HuH-7 (cell line): ENCODE results near the gene KRTAP12-2.
A peak's percentile ranks its signal among the peaks of the same experiment; 100 is the strongest.

ENCODE experiments used
- DNase-seq: peaks from one replicate; pipeline ENCODE4 v3.0.0; 2011; ENCODE audit warnings: low spot score

KRTAP12-2 gene

DNA sequence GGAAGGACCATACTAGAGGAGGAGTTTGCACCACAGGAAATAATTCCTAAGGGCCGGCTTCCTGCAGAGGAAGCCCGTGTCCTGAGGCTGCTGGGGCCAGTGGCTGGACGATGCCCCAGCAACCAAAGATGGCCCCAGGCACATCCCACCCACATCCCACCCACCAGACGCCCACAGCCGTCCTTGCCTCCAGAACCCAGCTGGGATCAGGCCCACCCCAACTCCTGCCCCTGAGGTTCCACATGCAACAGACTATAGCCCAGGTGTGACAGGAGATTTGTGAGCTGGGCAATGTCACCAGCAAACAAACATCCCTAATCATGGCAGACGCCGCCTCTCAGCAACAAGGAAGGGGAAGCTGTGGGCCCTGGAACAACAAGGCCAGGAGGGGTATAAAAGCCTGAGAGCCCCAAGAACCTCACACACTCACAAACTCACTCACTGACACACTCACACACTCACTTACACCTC is 40.0 kb downstream of the KRTAP12-2 start, which contains the start of gene KRTAP10-9:
TSS of gene KRTAP10-9 (plus strand) at position 421 of the 471 bp plus-strand sequence. CDS start 79 bp downstream, outside the sequence.
- DNase-seq, result no peak

DNA sequence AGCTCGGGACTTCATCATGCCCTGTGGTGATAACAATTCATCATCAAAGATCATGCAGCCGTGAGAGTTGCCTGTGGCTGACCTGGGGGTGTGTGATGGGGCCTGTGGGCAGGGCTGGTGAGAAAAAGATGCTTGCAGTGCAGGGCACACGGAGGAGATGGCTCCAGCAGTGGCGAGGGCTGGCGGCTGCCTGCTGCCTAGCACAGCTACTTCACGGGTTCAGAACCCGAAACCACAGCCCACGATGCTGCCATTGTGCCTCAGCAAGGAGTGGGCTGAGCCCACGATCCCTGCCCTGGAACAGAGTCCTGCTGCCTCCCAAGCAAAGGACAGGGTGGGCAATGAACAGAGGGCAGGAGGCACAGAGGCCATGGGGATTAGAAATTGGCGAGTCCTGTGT is 40.5 kb downstream of the KRTAP12-2 start:
- DNase-seq, result no peak

DNA sequence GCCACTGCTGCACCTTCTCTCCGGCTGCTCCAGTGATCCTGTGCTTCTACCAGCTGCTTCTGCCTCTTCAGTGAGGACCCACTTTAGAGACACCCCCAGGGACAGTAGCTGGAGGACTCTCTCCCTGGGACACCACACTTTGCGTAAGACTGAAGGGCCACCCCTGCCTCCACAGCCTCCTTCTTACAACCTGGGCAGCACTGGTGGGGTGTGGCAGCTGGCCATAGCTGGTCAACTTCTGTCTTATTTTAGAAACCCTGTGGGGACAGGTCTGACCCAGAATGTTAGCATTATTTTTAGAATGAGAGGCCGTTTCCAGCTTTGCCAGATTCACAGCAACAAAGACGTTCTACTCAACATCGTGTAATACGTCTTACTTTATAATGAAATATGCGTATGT is 41.0 kb downstream of the KRTAP12-2 start:
- no peak for DNase-seq

- DNase-seq, result no peak
These were observed 43.2 kb downstream of the KRTAP12-2 start for GRCh38 chr21:44623575-44623974.

DNA sequence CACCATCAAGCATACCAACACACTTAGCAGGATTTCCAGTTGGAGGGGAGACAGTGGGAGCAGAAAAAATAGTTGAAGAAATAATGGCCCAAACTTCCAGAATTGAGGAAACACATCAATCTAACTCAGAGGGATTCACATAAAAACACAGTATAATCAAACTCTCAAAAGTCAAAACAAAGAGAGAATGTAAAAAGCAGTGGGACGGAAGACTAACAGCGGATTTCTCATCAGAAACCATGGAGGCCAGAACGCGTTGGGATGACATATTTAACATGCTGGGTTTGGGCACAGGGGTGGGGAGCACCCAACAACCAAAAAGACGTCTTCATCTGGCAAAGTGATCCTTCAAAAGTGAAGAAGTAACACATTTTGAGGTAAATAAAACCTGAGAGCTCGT is 46.8 kb downstream of the KRTAP12-2 start:
- DNase-seq, result no peak

DNA sequence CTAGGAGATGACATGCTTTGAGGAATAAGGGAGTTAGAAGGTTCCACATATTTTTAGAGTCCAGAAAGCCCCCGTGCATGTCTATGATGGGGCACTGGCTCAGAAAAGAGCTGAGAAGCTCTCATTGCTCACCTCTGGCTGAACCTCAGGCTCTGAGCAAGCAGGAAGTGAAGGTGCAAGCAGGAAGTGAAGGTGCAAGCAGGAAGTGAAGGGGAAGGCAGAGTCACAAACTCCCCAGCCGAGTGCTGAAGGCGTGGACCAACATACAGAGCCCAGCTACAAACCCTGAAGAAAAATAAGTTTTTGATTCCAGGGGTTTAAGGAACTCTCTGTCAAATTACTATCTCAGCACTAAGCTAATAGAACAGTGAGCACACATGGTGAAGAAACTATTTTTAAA is 47.8 kb downstream of the KRTAP12-2 start:
- DNase-seq, result no peak

DNA sequence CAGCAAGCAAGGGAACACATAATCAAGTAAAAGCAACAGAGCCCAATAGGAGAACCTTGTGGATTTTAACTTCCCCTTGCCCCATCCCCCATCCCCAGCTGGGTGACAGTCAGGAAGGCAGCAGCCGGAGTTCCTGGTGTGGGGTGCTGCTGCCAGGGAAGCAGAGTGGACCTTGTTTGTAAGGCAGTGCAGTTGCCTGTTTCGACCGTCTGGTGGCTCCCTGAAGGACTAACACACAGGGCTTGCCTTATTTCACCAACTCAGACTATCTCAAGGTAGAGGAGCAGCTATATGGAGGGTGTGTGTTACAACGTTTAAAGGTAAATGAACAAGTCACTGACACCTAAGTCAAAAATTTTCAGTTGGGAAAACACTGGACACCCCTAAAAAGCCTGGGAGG is 48.2 kb downstream of the KRTAP12-2 start:
- peak; percentile 37 for DNase-seq

GRCh38 chr21:44617071-44617501 is 49.6 kb downstream of the KRTAP12-2 start:
- DNase-seq, result no peak

- no peak for DNase-seq
These were observed 50.2 kb downstream of the KRTAP12-2 start for GRCh38 chr21:44616591-44616926.
